Measurements from ENCODE around the gene PXDC1.

- TF ChIP-seq CTCF (IDR thresholded peaks at IDR 0.05) (no peak), POLR2A (IDR thresholded peaks at IDR 0.05) (no peak)
Measured at GRCh38 chr6:3696525-3697088, 54.9 kb downstream of the PXDC1 start.
